ENCODE measurements around the gene IL4R. TPM values are rescaled to one million over a fixed set of nuclear protein-coding genes. Genes with fewer than 3 reads are reported as not detected.

IL4R gene
- total RNA-seq, 1 experiment from 2014 or later: 25.1 TPM

DNA sequence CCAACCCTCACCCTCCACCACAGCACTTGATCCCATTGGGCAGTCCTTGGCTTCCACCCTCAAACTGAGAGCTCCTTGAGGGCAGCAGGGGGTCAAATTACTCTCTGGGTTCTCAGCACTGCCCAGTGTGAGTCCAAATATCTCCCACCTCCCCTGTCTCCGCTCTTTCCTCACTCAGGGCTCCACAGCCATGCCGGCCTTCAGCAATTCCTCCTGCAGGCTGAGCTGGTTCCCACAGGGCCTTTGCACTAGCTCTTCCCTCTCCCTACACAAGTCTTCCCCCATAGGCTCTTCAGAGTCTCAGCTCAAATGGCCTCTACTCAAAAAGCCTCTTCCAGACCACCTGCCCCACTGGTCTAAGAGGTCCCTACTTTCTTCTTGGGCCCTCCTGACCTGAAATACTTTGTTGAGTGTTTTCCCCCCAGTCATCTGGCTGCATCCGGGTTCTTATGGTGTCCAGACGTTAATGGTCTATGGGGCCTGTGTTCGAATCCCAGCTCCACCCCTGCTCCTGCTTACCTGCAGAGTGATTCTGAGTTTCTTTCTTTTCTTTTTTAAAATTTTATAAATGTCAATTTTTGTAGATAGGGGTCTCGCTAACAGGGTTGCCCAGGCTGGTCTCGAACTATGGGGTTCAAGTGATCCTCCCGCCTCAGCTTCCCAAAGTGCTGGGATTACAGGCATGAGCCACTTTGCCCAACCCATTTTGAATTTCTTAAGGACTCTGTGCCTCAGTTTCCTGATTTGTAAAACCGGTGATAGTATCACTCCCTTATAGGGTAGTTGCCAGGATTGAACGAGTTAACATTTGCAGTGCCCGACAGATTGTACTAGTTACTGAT is 973 bp upstream of the IL4R start:
- Histone ChIP-seq H3K4me1 (ENCODE audit: insufficient read depth, low read length) (peaks cover 28% of the 10 kb centered on the region), H3F3A (ENCODE audit: low read length, unreplicated experiment) (peaks cover 7% of the 10 kb centered on the region), H3K79me2 (ENCODE audit: low read length) (peaks cover 36% of the 10 kb centered on the region), H3K27me3 (ENCODE audit: low read length) (no peaks in the 10 kb centered on the region), H3K36me3 (ENCODE audit: low read depth, low read length) (no peaks in the 10 kb centered on the region), H3K4me2 (ENCODE audit: low read length) (peak overlapping the region; percentile 94), H3K27ac (ENCODE audit: low read length) (peak overlapping the region; percentile 98), H3K4me3 (ENCODE audit: low read length) (peak overlapping the region; percentile 93), H2AFZ (ENCODE audit: low read length) (0 out of 2 replicates have a peak overlapping the region, but pooled peaks have one; percentile 67), H3K9me3 (ENCODE audit: low read length) (no peaks in the 10 kb centered on the region), H3K9me2 (replicated peaks; ENCODE audit: low read length) (no peaks in the 10 kb centered on the region), H3K9ac (ENCODE audit: low read length) (peak overlapping the region; percentile 100), H4K20me1 (ENCODE audit: low read length) (no peaks in the 10 kb centered on the region)
- TSS peak; percentile 71 for BruUV-seq (replicated peaks)
- ChIA-PET POLR2A (ENCODE audit: unreplicated experiment) (no interaction called here), CTCF (interaction anchor here (0.7 kb wide), 1 partner anchor 53 kb away, joined by 6 read pairs; no protein-coding TSS in a partner anchor)
- intact Hi-C loops (cut with micrococcal nuclease): loop anchor here (5.0 to 10.0 kb wide), 2 partner anchors 48 to 76 kb away; partner anchors contain the start of gene NSMCE1
- DNase-seq (no peak), ATAC-seq (no peak)
- TF ChIP-seq EZH2phosphoT487 (IDR thresholded peaks at IDR 0.05; ENCODE audit: borderline replicate concordance, low read length) (no peak), EZH2 (IDR thresholded peaks at IDR 0.05; ENCODE audit: low read length, unreplicated experiment) (no peak)
- TF ChIP-seq, protein P1, sequence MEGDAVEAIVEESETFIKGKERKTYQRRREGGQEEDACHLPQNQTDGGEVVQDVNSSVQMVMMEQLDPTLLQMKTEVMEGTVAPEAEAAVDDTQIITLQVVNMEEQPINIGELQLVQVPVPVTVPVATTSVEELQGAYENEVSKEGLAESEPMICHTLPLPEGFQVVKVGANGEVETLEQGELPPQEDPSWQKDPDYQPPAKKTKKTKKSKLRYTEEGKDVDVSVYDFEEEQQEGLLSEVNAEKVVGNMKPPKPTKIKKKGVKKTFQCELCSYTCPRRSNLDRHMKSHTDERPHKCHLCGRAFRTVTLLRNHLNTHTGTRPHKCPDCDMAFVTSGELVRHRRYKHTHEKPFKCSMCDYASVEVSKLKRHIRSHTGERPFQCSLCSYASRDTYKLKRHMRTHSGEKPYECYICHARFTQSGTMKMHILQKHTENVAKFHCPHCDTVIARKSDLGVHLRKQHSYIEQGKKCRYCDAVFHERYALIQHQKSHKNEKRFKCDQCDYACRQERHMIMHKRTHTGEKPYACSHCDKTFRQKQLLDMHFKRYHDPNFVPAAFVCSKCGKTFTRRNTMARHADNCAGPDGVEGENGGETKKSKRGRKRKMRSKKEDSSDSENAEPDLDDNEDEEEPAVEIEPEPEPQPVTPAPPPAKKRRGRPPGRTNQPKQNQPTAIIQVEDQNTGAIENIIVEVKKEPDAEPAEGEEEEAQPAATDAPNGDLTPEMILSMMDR (conservative IDR thresholded peaks at IDR 0.05; ENCODE audit: low read depth, low read length): no peak

DNA sequence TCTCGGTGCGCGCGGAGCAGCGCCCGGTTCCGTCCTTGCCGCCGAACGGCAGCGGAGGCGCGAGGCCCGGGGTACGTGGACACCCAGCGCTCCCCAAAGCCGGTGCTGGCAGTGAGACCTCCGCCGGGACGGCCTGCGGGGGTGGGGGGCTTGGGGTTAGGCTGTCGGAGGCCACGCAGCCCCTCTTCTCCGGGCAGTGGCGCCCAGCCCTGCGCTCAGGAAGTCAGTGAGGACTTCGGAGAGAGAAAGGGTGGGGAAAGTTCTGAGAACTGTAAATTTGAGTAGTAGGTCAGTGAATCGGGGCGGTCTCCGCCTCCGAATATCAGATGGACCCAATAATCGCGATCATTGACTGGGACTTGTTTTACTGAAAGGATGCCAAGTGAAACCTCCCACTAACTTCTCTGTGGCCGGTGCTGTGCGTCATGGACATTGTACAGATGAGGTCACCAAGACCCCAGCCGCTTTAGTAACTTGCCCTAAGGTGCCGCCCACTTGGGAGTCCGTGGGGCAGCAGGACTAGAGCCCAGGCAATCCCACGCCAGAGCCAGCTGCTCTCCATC is 468 bp downstream of the IL4R start:
- DNase-seq (peak; percentile 78), ATAC-seq (peak; percentile 24)
- Histone ChIP-seq H3K27ac (ENCODE audit: low read length) (peak overlapping the region; percentile 98), H3K4me2 (ENCODE audit: low read length) (peak overlapping the region; percentile 94), H3K4me1 (ENCODE audit: insufficient read depth, low read length) (peaks cover 36% of the 10 kb centered on the region), H3K79me2 (ENCODE audit: low read length) (peaks cover 51% of the 10 kb centered on the region), H3K9ac (ENCODE audit: low read length) (peak overlapping the region; percentile 100), H3K27me3 (ENCODE audit: low read length) (no peaks in the 10 kb centered on the region), H3K36me3 (ENCODE audit: low read depth, low read length) (no peaks in the 10 kb centered on the region), H3K9me3 (ENCODE audit: low read length) (no peaks in the 10 kb centered on the region), H3F3A (ENCODE audit: low read length, unreplicated experiment) (peaks cover 7% of the 10 kb centered on the region), H4K20me1 (ENCODE audit: low read length) (no peaks in the 10 kb centered on the region), H2AFZ (ENCODE audit: low read length) (peak overlapping the region; percentile 64), H3K4me3 (ENCODE audit: low read length) (peak overlapping the region; percentile 93), H3K9me2 (replicated peaks; ENCODE audit: low read length) (no peaks in the 10 kb centered on the region)
- TF ChIP-seq EZH2 (IDR thresholded peaks at IDR 0.05; ENCODE audit: low read length, unreplicated experiment): no peak
- TF ChIP-seq, protein P1 (conservative IDR thresholded peaks at IDR 0.05; ENCODE audit: low read depth, low read length): no peak
- no peak for TF ChIP-seq EZH2phosphoT487 (IDR thresholded peaks at IDR 0.05; ENCODE audit: borderline replicate concordance, low read length)
- intact Hi-C loops (cut with micrococcal nuclease): loop anchor here (5.0 to 10.0 kb wide), 2 partner anchors 49 to 77 kb away; partner anchors contain the start of gene NSMCE1
- POLR2A ChIA-PET (ENCODE audit: unreplicated experiment): no interaction called here
- CTCF ChIA-PET: no interaction called here
- TSS peak; percentile 33 for BruUV-seq (replicated peaks)

All from PC-3 (cell line).